Measurements from ENCODE around the gene FAM78A. TPM values are rescaled to one million over a fixed set of nuclear protein-coding genes. Genes with fewer than 3 reads are reported as not detected.

The FAM78A gene
- total RNA-seq, 1 experiment from 2014 or later = 1.3 TPM

- H3K4me2 ChIP-seq = no peak overlapping the region
- CTCF ChIA-PET = no interaction called here
- no peaks in the 10 kb centered on the region for H3K4me1 ChIP-seq (replicated peaks; ENCODE audit: insufficient read depth)
- H4K20me1 ChIP-seq (ENCODE audit: insufficient read depth) = no peaks in the 10 kb centered on the region
- no peaks in the 10 kb centered on the region for H3K36me3 ChIP-seq (ENCODE audit: low read depth)
- no peaks in the 10 kb centered on the region for H3F3A ChIP-seq (ENCODE audit: insufficient read depth, low read depth)
- no peak overlapping the region for H2AFZ ChIP-seq
- BruUV-seq (replicated peaks) = no TSS peak
- POLR2A ChIA-PET (ENCODE audit: unreplicated experiment) = no interaction called here
- intact Hi-C loops (cut with micrococcal nuclease; ENCODE audit: unreplicated experiment) = no loop called here
- H3K9me2 ChIP-seq (ENCODE audit: insufficient read depth) = no peaks in the 10 kb centered on the region
- no peak overlapping the region for H3K4me3 ChIP-seq
- TF ChIP-seq EZH2 (IDR thresholded peaks at IDR 0.05; ENCODE audit: low read depth) = no peak
- TF ChIP-seq CTCF (conservative IDR thresholded peaks at IDR 0.05) = no peak
- no peaks in the 10 kb centered on the region for H3K79me2 ChIP-seq (ENCODE audit: low read depth)
- no peak overlapping the region for H3K27ac ChIP-seq
- DNase-seq = no peak
- no peaks in the 10 kb centered on the region for H3K9me3 ChIP-seq (ENCODE audit: insufficient read depth, low read depth)
- H3K27me3 ChIP-seq (ENCODE audit: insufficient read depth, low read depth) = no peaks in the 10 kb centered on the region
These were observed 13.9 kb upstream of the FAM78A start for GRCh38 chr9:131290036-131290766.

- CTCF ChIA-PET = no interaction called here
- no TSS peak for BruUV-seq (replicated peaks)
- H2AFZ ChIP-seq = no peak within 1 kb of the TSS
These were observed 13.2 kb upstream of the FAM78A start, which contains the start of gene PLPP7 for GRCh38 chr9:131289301-131290035. PLPP7 (plus strand) TSS chr9:131289723; CDS start chr9:131289998, 275 bp downstream.

GRCh38 chr9:131288217-131288616, 11.9 kb upstream of the FAM78A start:
- intact Hi-C loops (cut with micrococcal nuclease; ENCODE audit: unreplicated experiment) = no loop called here
- Histone ChIP-seq H3F3A (ENCODE audit: insufficient read depth, low read depth) (no peaks in the 10 kb centered on the region), H3K27me3 (ENCODE audit: insufficient read depth, low read depth) (peaks cover 3% of the 10 kb centered on the region; the same call in 1 of the 2 replicates), H3K9me2 (ENCODE audit: insufficient read depth) (no peaks in the 10 kb centered on the region), H3K36me3 (ENCODE audit: low read depth) (no peaks in the 10 kb centered on the region), H4K20me1 (ENCODE audit: insufficient read depth) (no peaks in the 10 kb centered on the region), H3K79me2 (ENCODE audit: low read depth) (no peaks in the 10 kb centered on the region), H3K27ac (no peak overlapping the region), H3K9me3 (ENCODE audit: insufficient read depth, low read depth) (no peaks in the 10 kb centered on the region), H3K4me1 (replicated peaks; ENCODE audit: insufficient read depth) (no peaks in the 10 kb centered on the region), H3K4me3 (no peak overlapping the region), H2AFZ (no peak overlapping the region), H3K4me2 (no peak overlapping the region)
- POLR2A ChIA-PET (ENCODE audit: unreplicated experiment) = no interaction called here
- CTCF ChIA-PET = no interaction called here
- TF ChIP-seq EZH2 (IDR thresholded peaks at IDR 0.05; ENCODE audit: low read depth) (no peak), CTCF (conservative IDR thresholded peaks at IDR 0.05) (no peak)
- no peak for DNase-seq
- no TSS peak for BruUV-seq (replicated peaks)

More at GRCh38 chr9:131289301-131290035, 13.2 kb upstream of the FAM78A start, which contains the start of gene PLPP7:
- TF ChIP-seq EZH2 (IDR thresholded peaks at IDR 0.05; ENCODE audit: low read depth) (no peak), CTCF (conservative IDR thresholded peaks at IDR 0.05) (no peak)
- H3K79me2 ChIP-seq (ENCODE audit: low read depth) = no peaks in the 10 kb centered on the region
- H3F3A ChIP-seq (ENCODE audit: insufficient read depth, low read depth) = no peaks in the 10 kb centered on the region
- no peaks in the 10 kb centered on the region for H3K4me1 ChIP-seq (replicated peaks; ENCODE audit: insufficient read depth)
- no peak within 1 kb of the TSS for H3K4me3 ChIP-seq
- H4K20me1 ChIP-seq (ENCODE audit: insufficient read depth) = no peaks in the 10 kb centered on the region
- no peaks in the 10 kb centered on the region for H3K9me3 ChIP-seq (ENCODE audit: insufficient read depth, low read depth)
- no peaks in the 10 kb centered on the region for H3K27me3 ChIP-seq (ENCODE audit: insufficient read depth, low read depth)
- intact Hi-C loops (cut with micrococcal nuclease; ENCODE audit: unreplicated experiment) = no loop called here
- no peaks in the 10 kb centered on the region for H3K9me2 ChIP-seq (ENCODE audit: insufficient read depth)
- POLR2A ChIA-PET (ENCODE audit: unreplicated experiment) = no interaction called here
- H3K36me3 ChIP-seq (ENCODE audit: low read depth) = no peaks in the 10 kb centered on the region
- H3K27ac ChIP-seq = no peak within 1 kb of the TSS
- no peak within 1 kb of the TSS for H3K4me2 ChIP-seq
- DNase-seq = no peak

All from PC-9 (cell line).